Body of pancreas (tissue), 4 donors: ENCODE data around the gene RAB43. TPM values are rescaled to one million over a fixed set of nuclear protein-coding genes. Genes with fewer than 3 reads are reported as not detected.
"Not testable (repeated sequence)": the region's sequence is repeated elsewhere in the genome, so short reads cannot be mapped to it uniquely, and the experiment has no call there.

Experiments used
- ATAC-seq: fragments of 150-250 bp; one replicate; pipeline ENCODE4 v1.9.1; 2016
- DNase-seq, 4 donors: peaks; one replicate each; pipeline ENCODE4 v3.0.0-alpha.2; 2019
- H3K27ac ChIP-seq, 4 donors: fragments of 200-600 bp; sonication (generic); 1 replicate in 3 of 4; 2 replicates in 1 of 4; pipeline versions ENCODE4 v1.5.1 to v1.6.1; 2016 to 2019; ENCODE audit warnings: mild to moderate bottlenecking in 1 of 4, mixed read lengths in 1 of 4, moderate library complexity in 1 of 4
- H3K27me3 ChIP-seq, 2 donors: fragments of 200-600 bp; sonication (generic); one replicate each; pipeline ENCODE4 v1.6.0; 2016; ENCODE audit warnings: mild to moderate bottlenecking in 1 of 2
- H3K36me3 ChIP-seq, 2 donors: fragments of 200-600 bp; sonication (generic); replicated peaks in 1 of 2; 2 replicates each; pipeline ENCODE4 v1.5.1; 2016; ENCODE audit warnings: low read depth in 2 of 2; ENCODE audit not compliant: insufficient read depth in 1 of 2
- H3K4me1 ChIP-seq: fragments of 200-600 bp; sonication (generic); one replicate; pipeline ENCODE4 v1.6.0; 2016
- H3K4me3 ChIP-seq, 2 donors: fragments of 200-600 bp; sonication (generic); 1 replicate in 1 of 2; 2 replicates in 1 of 2; pipeline ENCODE4 v1.5.1; 2016 to 2019
- H3K9me3 ChIP-seq, 3 donors: fragments of 200-600 bp; sonication (generic); 1 replicate in 2 of 3; 2 replicates in 1 of 3; pipeline ENCODE4 v1.5.1; 2016
- CTCF ChIP-seq, 7 experiments: fragments of 450-650 bp in 4 of 7; fragments of 200-600 bp in 3 of 7; sonication (generic) in 3 of 7; IDR thresholded peaks; one replicate each; pipeline ENCODE4 v1.5.1; 2016 to 2019; ENCODE audit warnings: antibody characterized with exemption in 7 of 7
- POLR2A ChIP-seq, 3 donors: fragments of 450-650 bp; IDR thresholded peaks; one replicate each; pipeline ENCODE4 v1.6.1; 2016; ENCODE audit warnings: antibody characterized with exemption in 3 of 3, mild to moderate bottlenecking in 2 of 3
- WGBS, 2 donors: methylation state at CpG; one replicate each; pipeline ENCODE4 v1.1.5; 2017; 5-methylcytosine and 5-hydroxymethylcytosine counted together
- intact Hi-C: fragments of 100-400 bp; cut with DNase I; formaldehyde crosslinking; loops from one replicate; pipeline ENCODE4 v1.15.1; 2023
- total RNA-seq, 2 donors: library from RNA; depleted of rRNA; stranded (reverse); fragments of >200 nt; gene quantifications; one replicate each; pipeline ENCODE4 v1.1.0, GENCODE V29; 2016

RAB43 gene
- total RNA-seq, 2 donors from 2014 or later = 6.6 to 10.1 TPM

- peaks cover 27% of the 10 kb centered on the region for H3K4me1 ChIP-seq
- no peak for TF ChIP-seq CTCF (IDR thresholded peaks at IDR 0.05)
- H3K27me3 ChIP-seq = no peaks in the 10 kb centered on the region
- WGBS, 2 donors = 0 to 1% methylated on average over 11 to 12 of the region's 12 CpGs
- intact Hi-C loops = no loop called here
- H3K27ac ChIP-seq = peak overlapping the region; percentile 89 to 97 (median 92)
- ATAC-seq = no peak
- no peaks in the 10 kb centered on the region for H3K9me3 ChIP-seq
- peak in 2 of 4 donors; percentile 24 for DNase-seq
- peak overlapping the region; percentile 52 to 87 for H3K4me3 ChIP-seq
- peaks cover 3 to 18% of the 10 kb centered on the region in 2 donors for H3K36me3 ChIP-seq
Observed at GRCh38 chr3:129161860-129162271, 40.3 kb upstream of the RAB43 start.

GRCh38 chr3:129160891-129161859, 39.6 kb upstream of the RAB43 start, which contains the start of gene ISY1:
ISY1 (minus strand) TSS chr3:129161063; CDS start chr3:129160975, 88 bp downstream.
- H3K4me3 ChIP-seq = peak within 1 kb of the TSS; percentile 74 to 87
- TF ChIP-seq CTCF (IDR thresholded peaks at IDR 0.05) (peak; percentile 36 to 79 (median 68)), POLR2A (IDR thresholded peaks at IDR 0.05) (peak; percentile 59 to 94 (median 93))
- no peaks in the 10 kb centered on the region for H3K27me3 ChIP-seq
- peaks cover under 1 to 17% of the 10 kb centered on the region in 2 donors for H3K36me3 ChIP-seq
- H3K27ac ChIP-seq = peak within 1 kb of the TSS; percentile 89 to 97 (median 92)
- intact Hi-C loops = no loop called here
- 0% methylated on average over 46 to 66 of the region's 67 CpGs for WGBS, 2 donors
- ATAC-seq (peak; percentile 95), DNase-seq (peak; percentile 90 to 94 (median 90))
- H3K9me3 ChIP-seq = no peaks in the 10 kb centered on the region
- H3K4me1 ChIP-seq = peaks cover 27% of the 10 kb centered on the region

- H3K27me3 ChIP-seq = no peaks in the 10 kb centered on the region
- peaks cover 7 to 10% of the 10 kb centered on the region in 2 donors for H3K36me3 ChIP-seq
- H3K4me1 ChIP-seq = no peaks in the 10 kb centered on the region
- no peak overlapping the region for H3K27ac ChIP-seq
- DNase-seq (no peak), ATAC-seq (no peak)
- TF ChIP-seq POLR2A (IDR thresholded peaks at IDR 0.05) (no peak), CTCF (IDR thresholded peaks at IDR 0.05) (no peak)
- intact Hi-C loops = no loop called here
- H3K9me3 ChIP-seq = no peaks in the 10 kb centered on the region
- H3K4me3 ChIP-seq = no peak overlapping the region
Observed at GRCh38 chr3:129144786-129145185, 23.2 kb upstream of the RAB43 start.

- H3K4me1 ChIP-seq, H3K4me3 ChIP-seq, DNase-seq, ATAC-seq, H3K9me3 ChIP-seq, H3K27me3 ChIP-seq, H3K27ac ChIP-seq, intact Hi-C loops: not testable (repeated sequence)
- H3K36me3 ChIP-seq = peaks cover 7 to 13% of the 10 kb centered on the region in 2 donors
- WGBS, 2 donors = 89 to 91% methylated on average over 5 of the region's 5 CpGs
Observed at GRCh38 chr3:129141011-129141410, 19.4 kb upstream of the RAB43 start.

GRCh38 chr3:129139911-129140310, 18.3 kb upstream of the RAB43 start:
- Histone ChIP-seq H3K4me1 (no peaks in the 10 kb centered on the region), H3K9me3 (no peaks in the 10 kb centered on the region), H3K27ac (no peak overlapping the region), H3K27me3 (no peaks in the 10 kb centered on the region), H3K36me3 (peaks cover 2 to 9% of the 10 kb centered on the region in 2 donors), H3K4me3 (no peak overlapping the region)
- ATAC-seq (no peak), DNase-seq (no peak)
- TF ChIP-seq CTCF (IDR thresholded peaks at IDR 0.05) (no peak), POLR2A (IDR thresholded peaks at IDR 0.05) (no peak)
- 19 to 22% methylated on average over 1 of the region's 1 CpG for WGBS, 2 donors
- intact Hi-C loops = no loop called here

GRCh38 chr3:129136275-129136674, 14.7 kb upstream of the RAB43 start:
- H3K4me1 ChIP-seq, H3K27me3 ChIP-seq, ATAC-seq, DNase-seq, intact Hi-C loops, H3K4me3 ChIP-seq, H3K9me3 ChIP-seq, H3K27ac ChIP-seq: not testable (repeated sequence)
- 88 to 94% methylated on average over 10 of the region's 10 CpGs for WGBS, 2 donors
- peaks cover 0 to 20% of the 10 kb centered on the region in 2 donors for H3K36me3 ChIP-seq
